Measurements from ENCODE around the gene PRX.

Gene PRX

GRCh38 chr19:40442328-40443130, 29.4 kb upstream of the PRX start:
- Histone ChIP-seq H3K4me1 (ENCODE audit: insufficient read depth, low read length, severe bottlenecking) (peaks cover 13% of the 10 kb centered on the region), H3K36me3 (ENCODE audit: insufficient read depth, low read length) (peaks cover 21% of the 10 kb centered on the region; the same call in 1 of the 2 replicates), H3K27ac (ENCODE audit: low read depth, low read length, poor library complexity, severe bottlenecking) (peak overlapping the region; percentile 69), H3K9me3 (ENCODE audit: low read length) (no peaks in the 10 kb centered on the region), H4K20me1 (ENCODE audit: insufficient read depth, low read length) (no peaks in the 10 kb centered on the region), H3K4me3 (ENCODE audit: low read depth, low read length, poor library complexity, severe bottlenecking) (peak overlapping the region; percentile 88), H3F3A (ENCODE audit: insufficient read depth, low read length) (no peaks in the 10 kb centered on the region), H3K27me3 (ENCODE audit: insufficient read depth, low read length) (no peaks in the 10 kb centered on the region), H3K9me2 (ENCODE audit: low read depth, low read length) (no peaks in the 10 kb centered on the region), H3K79me2 (ENCODE audit: insufficient read depth, low read length) (peaks cover 10% of the 10 kb centered on the region), H3K9ac (ENCODE audit: low read length) (peak overlapping the region; percentile 81), H2AFZ (ENCODE audit: low read length) (no peak overlapping the region), H3K4me2 (ENCODE audit: low read length) (peak overlapping the region; percentile 87)
- TF ChIP-seq CTCF (IDR thresholded peaks at IDR 0.05; ENCODE audit: low read length) = no peak
- TF ChIP-seq EZH2 (IDR thresholded peaks at IDR 0.05; ENCODE audit: borderline replicate concordance, low read length) = no peak

GRCh38 chr19:40441719-40442253, 28.6 kb upstream of the PRX start:
- Histone ChIP-seq H3K9me2 (ENCODE audit: low read depth, low read length) (no peaks in the 10 kb centered on the region), H3F3A (ENCODE audit: insufficient read depth, low read length) (no peaks in the 10 kb centered on the region), H3K9ac (ENCODE audit: low read length) (peak overlapping the region; percentile 81), H3K9me3 (ENCODE audit: low read length) (no peaks in the 10 kb centered on the region), H3K79me2 (ENCODE audit: insufficient read depth, low read length) (peaks cover 10% of the 10 kb centered on the region), H3K4me3 (ENCODE audit: low read depth, low read length, poor library complexity, severe bottlenecking) (peak overlapping the region; percentile 88), H2AFZ (ENCODE audit: low read length) (no peak overlapping the region), H3K4me2 (ENCODE audit: low read length) (peak overlapping the region; percentile 87), H3K27ac (ENCODE audit: low read depth, low read length, poor library complexity, severe bottlenecking) (peak overlapping the region; percentile 69), H3K27me3 (ENCODE audit: insufficient read depth, low read length) (no peaks in the 10 kb centered on the region), H3K36me3 (ENCODE audit: insufficient read depth, low read length) (peaks cover 21% of the 10 kb centered on the region; the same call in 1 of the 2 replicates), H3K4me1 (ENCODE audit: insufficient read depth, low read length, severe bottlenecking) (peaks cover 13% of the 10 kb centered on the region), H4K20me1 (ENCODE audit: insufficient read depth, low read length) (no peaks in the 10 kb centered on the region)
- no peak for TF ChIP-seq CTCF (IDR thresholded peaks at IDR 0.05; ENCODE audit: low read length)
- TF ChIP-seq EZH2 (IDR thresholded peaks at IDR 0.05; ENCODE audit: borderline replicate concordance, low read length) = no peak

- no peak overlapping the region for H3K4me3 ChIP-seq (ENCODE audit: low read depth, low read length, poor library complexity, severe bottlenecking)
- H3K36me3 ChIP-seq (ENCODE audit: insufficient read depth, low read length) = peaks cover 21% of the 10 kb centered on the region; the same call in 1 of the 2 replicates
- peaks cover 10% of the 10 kb centered on the region for H3K79me2 ChIP-seq (ENCODE audit: insufficient read depth, low read length)
- no peaks in the 10 kb centered on the region for H3K9me2 ChIP-seq (ENCODE audit: low read depth, low read length)
- no peaks in the 10 kb centered on the region for H4K20me1 ChIP-seq (ENCODE audit: insufficient read depth, low read length)
- peaks cover 31% of the 10 kb centered on the region for H3K4me1 ChIP-seq (ENCODE audit: insufficient read depth, low read length, severe bottlenecking)
- no peaks in the 10 kb centered on the region for H3K27me3 ChIP-seq (ENCODE audit: insufficient read depth, low read length)
- no peaks in the 10 kb centered on the region for H3K9me3 ChIP-seq (ENCODE audit: low read length)
- no peak for TF ChIP-seq CTCF (IDR thresholded peaks at IDR 0.05; ENCODE audit: low read length)
- TF ChIP-seq EZH2 (IDR thresholded peaks at IDR 0.05; ENCODE audit: borderline replicate concordance, low read length) = no peak
- H2AFZ ChIP-seq (ENCODE audit: low read length) = no peak overlapping the region
- no peaks in the 10 kb centered on the region for H3F3A ChIP-seq (ENCODE audit: insufficient read depth, low read length)
- H3K9ac ChIP-seq (ENCODE audit: low read length) = no peak overlapping the region
- no peak overlapping the region for H3K4me2 ChIP-seq (ENCODE audit: low read length)
- H3K27ac ChIP-seq (ENCODE audit: low read depth, low read length, poor library complexity, severe bottlenecking) = peak overlapping the region; percentile 17
These were observed 25.1 kb upstream of the PRX start for GRCh38 chr19:40438284-40438683.

All from OCI-LY1 (cell line).